ENCODE results near the gene GUCY2D.

The GUCY2D gene

GRCh38 chr17:8039611-8040168 is 37.3 kb downstream of the GUCY2D start:
- no peak overlapping the region for H2AFZ ChIP-seq (ENCODE audit: low read length)
- no peak overlapping the region for H3K9ac ChIP-seq (ENCODE audit: low read length)
- no peaks in the 10 kb centered on the region for H4K20me1 ChIP-seq (ENCODE audit: insufficient read depth, low read length)
- TF ChIP-seq CTCF (IDR thresholded peaks at IDR 0.05; ENCODE audit: low read length): no peak
- no peak for TF ChIP-seq EZH2 (IDR thresholded peaks at IDR 0.05; ENCODE audit: borderline replicate concordance, low read length)
- no peaks in the 10 kb centered on the region for H3K27me3 ChIP-seq (ENCODE audit: insufficient read depth, low read length)
- H3K27ac ChIP-seq (ENCODE audit: low read depth, low read length, poor library complexity, severe bottlenecking): no peak overlapping the region
- no peaks in the 10 kb centered on the region for H3K9me3 ChIP-seq (ENCODE audit: low read length)
- no peaks in the 10 kb centered on the region; the same call in 1 of the 2 replicates for H3K36me3 ChIP-seq (ENCODE audit: insufficient read depth, low read length)
- no peaks in the 10 kb centered on the region for H3F3A ChIP-seq (ENCODE audit: insufficient read depth, low read length)
- H3K4me2 ChIP-seq (ENCODE audit: low read length): no peak overlapping the region
- H3K79me2 ChIP-seq (ENCODE audit: insufficient read depth, low read length): no peaks in the 10 kb centered on the region
- H3K9me2 ChIP-seq (ENCODE audit: low read depth, low read length): no peaks in the 10 kb centered on the region
- H3K4me3 ChIP-seq (ENCODE audit: low read depth, low read length, poor library complexity, severe bottlenecking): no peak overlapping the region
- H3K4me1 ChIP-seq (ENCODE audit: insufficient read depth, low read length, severe bottlenecking): no peaks in the 10 kb centered on the region

- Histone ChIP-seq H3K27me3 (ENCODE audit: insufficient read depth, low read length) (no peaks in the 10 kb centered on the region; the same call in 1 of the 2 replicates), H3K9me3 (ENCODE audit: low read length) (no peaks in the 10 kb centered on the region), H3K9ac (ENCODE audit: low read length) (no peak overlapping the region), H3K9me2 (ENCODE audit: low read depth, low read length) (no peaks in the 10 kb centered on the region), H3K27ac (ENCODE audit: low read depth, low read length, poor library complexity, severe bottlenecking) (no peak overlapping the region), H2AFZ (ENCODE audit: low read length) (no peak overlapping the region), H3K4me1 (ENCODE audit: insufficient read depth, low read length, severe bottlenecking) (no peaks in the 10 kb centered on the region), H3K36me3 (ENCODE audit: insufficient read depth, low read length) (no peaks in the 10 kb centered on the region; the same call in 1 of the 2 replicates), H3K79me2 (ENCODE audit: insufficient read depth, low read length) (no peaks in the 10 kb centered on the region), H3F3A (ENCODE audit: insufficient read depth, low read length) (no peaks in the 10 kb centered on the region), H3K4me2 (ENCODE audit: low read length) (no peak overlapping the region), H3K4me3 (ENCODE audit: low read depth, low read length, poor library complexity, severe bottlenecking) (no peak overlapping the region), H4K20me1 (ENCODE audit: insufficient read depth, low read length) (no peaks in the 10 kb centered on the region)
- TF ChIP-seq CTCF (IDR thresholded peaks at IDR 0.05; ENCODE audit: low read length): peak; percentile 59; the same call in 1 of the 2 replicates
- TF ChIP-seq EZH2 (IDR thresholded peaks at IDR 0.05; ENCODE audit: borderline replicate concordance, low read length): no peak
Observed at GRCh38 chr17:8041249-8041928, 39.0 kb downstream of the GUCY2D start.

GRCh38 chr17:8041979-8042378 is 39.6 kb downstream of the GUCY2D start:
- H3F3A ChIP-seq (ENCODE audit: insufficient read depth, low read length): no peaks in the 10 kb centered on the region
- H3K4me3 ChIP-seq (ENCODE audit: low read depth, low read length, poor library complexity, severe bottlenecking): no peak overlapping the region
- no peaks in the 10 kb centered on the region for H4K20me1 ChIP-seq (ENCODE audit: insufficient read depth, low read length)
- H3K9me2 ChIP-seq (ENCODE audit: low read depth, low read length): no peaks in the 10 kb centered on the region
- H3K4me2 ChIP-seq (ENCODE audit: low read length): no peak overlapping the region
- H3K27ac ChIP-seq (ENCODE audit: low read depth, low read length, poor library complexity, severe bottlenecking): no peak overlapping the region
- H2AFZ ChIP-seq (ENCODE audit: low read length): no peak overlapping the region
- TF ChIP-seq CTCF (IDR thresholded peaks at IDR 0.05; ENCODE audit: low read length): no peak
- no peak for TF ChIP-seq EZH2 (IDR thresholded peaks at IDR 0.05; ENCODE audit: borderline replicate concordance, low read length)
- H3K36me3 ChIP-seq (ENCODE audit: insufficient read depth, low read length): no peaks in the 10 kb centered on the region; the same call in 1 of the 2 replicates
- H3K79me2 ChIP-seq (ENCODE audit: insufficient read depth, low read length): no peaks in the 10 kb centered on the region
- no peaks in the 10 kb centered on the region for H3K9me3 ChIP-seq (ENCODE audit: low read length)
- H3K9ac ChIP-seq (ENCODE audit: low read length): no peak overlapping the region
- H3K27me3 ChIP-seq (ENCODE audit: insufficient read depth, low read length): peaks cover 5% of the 10 kb centered on the region; the same call in 1 of the 2 replicates
- H3K4me1 ChIP-seq (ENCODE audit: insufficient read depth, low read length, severe bottlenecking): no peaks in the 10 kb centered on the region
